C4-2B (cell line): ENCODE results near the gene BAG1.

Experiments used
- CTCF ChIP-seq: fragments of 450-650 bp; conservative IDR thresholded peaks from 2 replicates; pipeline ENCODE4 v1.5.1; 2017; ENCODE audit warnings: mild to moderate bottlenecking
- ZFX ChIP-seq: fragments of 450-650 bp; IDR thresholded peaks from 2 replicates; pipeline ENCODE4 v1.6.1; 2017

- TF ChIP-seq CTCF: no peak
- TF ChIP-seq ZFX: no peak
These were observed 7.6 kb upstream of the BAG1 start for GRCh38 chr9:33272061-33272460.
